HG02642 (cell line): ENCODE measurements around the gene LMNTD1.
"Not testable (repeated sequence)": the region's sequence is repeated elsewhere in the genome, so short reads cannot be mapped to it uniquely, and the experiment has no call there.

Experiments
- ATAC-seq: cut with Tn5 transposase; IDR thresholded peaks from one replicate; pipeline ENCODE4 v1.9.1; 2021; ENCODE audit warnings: mild to moderate bottlenecking; ENCODE audit not compliant: unreplicated experiment, poor library complexity

The LMNTD1 gene

GRCh38 chr12:25494926-25495325, 58.2 kb downstream of the LMNTD1 start:
- no peak for ATAC-seq

- no peak for ATAC-seq
These were observed 59.4 kb downstream of the LMNTD1 start for GRCh38 chr12:25493682-25494081.

GRCh38 chr12:25491396-25492325, 61.4 kb downstream of the LMNTD1 start:
- ATAC-seq, result no peak

GRCh38 chr12:25488956-25489870, 63.9 kb downstream of the LMNTD1 start:
- not testable (repeated sequence) for ATAC-seq

- no peak for ATAC-seq
These were observed 70.5 kb downstream of the LMNTD1 start for GRCh38 chr12:25482625-25483024.

DNA sequence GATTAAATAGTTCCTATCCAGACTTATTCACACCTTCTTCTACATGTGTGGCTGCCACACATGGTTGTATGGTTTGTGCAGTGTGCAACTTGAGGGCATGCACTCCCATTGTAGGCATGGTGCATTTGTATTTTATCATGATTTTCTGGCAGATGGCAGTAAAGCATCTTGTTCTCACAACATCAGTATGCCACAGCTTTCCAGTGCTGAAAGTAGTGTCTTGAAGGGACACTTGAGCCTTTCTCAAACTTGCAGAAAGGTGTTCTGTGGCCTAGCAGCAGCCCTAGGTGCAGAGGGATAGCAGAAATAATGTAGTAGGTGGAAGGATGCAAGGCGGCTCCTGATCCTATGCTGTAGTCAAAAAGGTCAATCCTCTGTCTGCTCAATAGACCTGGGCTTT, 72.9 kb downstream of the LMNTD1 start:
- ATAC-seq, result no peak

DNA sequence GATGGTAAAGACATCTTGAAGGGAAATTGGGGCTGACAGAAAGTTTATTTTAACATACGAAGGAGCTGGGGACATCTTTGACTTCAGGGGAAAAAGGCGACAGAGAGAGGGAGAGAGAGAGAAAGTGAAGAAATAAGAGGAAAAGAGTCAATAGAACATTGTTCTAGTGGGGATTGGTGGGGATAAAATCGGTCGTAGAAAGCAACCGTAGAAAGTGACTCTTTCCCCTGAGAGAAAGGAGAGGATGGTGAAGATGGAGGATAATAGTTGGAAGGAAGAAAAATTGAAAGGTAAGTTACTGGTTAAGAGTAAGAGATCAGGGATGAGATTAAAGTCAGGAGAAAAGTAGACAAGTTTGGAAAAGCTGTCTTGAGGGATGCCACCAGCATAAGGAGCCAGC, 75.9 kb downstream of the LMNTD1 start:
- ATAC-seq, result no peak

GRCh38 chr12:25472453-25472852, 80.6 kb downstream of the LMNTD1 start:
- ATAC-seq, result no peak

DNA sequence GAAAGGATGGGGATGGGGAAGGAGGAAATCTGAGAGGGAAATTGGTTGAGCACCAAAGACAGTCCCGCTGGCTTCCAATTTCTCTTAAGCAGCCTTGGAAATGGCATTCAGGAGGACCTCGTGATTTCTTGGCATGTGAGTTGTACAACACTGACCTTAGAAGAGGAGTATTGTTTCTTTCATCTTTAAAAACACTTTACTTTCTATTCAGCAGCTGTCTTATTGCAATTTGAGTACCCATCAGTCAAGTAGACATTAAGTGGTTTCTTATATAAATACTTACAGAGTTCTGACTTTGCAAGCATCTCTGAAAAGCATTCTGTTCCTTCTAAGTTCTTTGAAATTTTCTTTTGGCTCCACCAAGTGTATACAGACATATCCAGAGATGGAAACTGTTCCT, 83.2 kb downstream of the LMNTD1 start:
- no peak for ATAC-seq

- no peak for ATAC-seq
These were observed 83.7 kb downstream of the LMNTD1 start for GRCh38 chr12:25469368-25469767.

GRCh38 chr12:25463521-25463920, 89.6 kb downstream of the LMNTD1 start:
- no peak for ATAC-seq

DNA sequence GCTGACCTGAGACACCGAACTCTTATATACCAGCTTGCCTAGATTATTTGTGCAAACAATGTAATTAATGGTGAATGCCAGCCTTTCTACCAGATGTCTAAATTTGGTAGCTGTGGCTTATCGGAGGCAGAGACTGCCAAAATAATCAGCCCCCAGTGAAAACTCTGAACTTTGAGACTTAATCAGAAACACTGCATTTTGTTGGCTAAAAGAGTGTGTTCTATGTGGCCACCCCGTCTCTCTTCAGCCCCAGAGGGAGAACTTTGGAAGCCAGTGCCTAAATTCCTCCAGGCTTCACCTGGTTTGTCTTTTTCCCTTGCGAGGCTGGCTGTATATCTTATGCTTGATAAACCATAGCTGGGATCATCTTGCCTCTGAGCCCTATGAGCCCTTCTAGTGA, 90.1 kb downstream of the LMNTD1 start:
- ATAC-seq, result no peak

DNA sequence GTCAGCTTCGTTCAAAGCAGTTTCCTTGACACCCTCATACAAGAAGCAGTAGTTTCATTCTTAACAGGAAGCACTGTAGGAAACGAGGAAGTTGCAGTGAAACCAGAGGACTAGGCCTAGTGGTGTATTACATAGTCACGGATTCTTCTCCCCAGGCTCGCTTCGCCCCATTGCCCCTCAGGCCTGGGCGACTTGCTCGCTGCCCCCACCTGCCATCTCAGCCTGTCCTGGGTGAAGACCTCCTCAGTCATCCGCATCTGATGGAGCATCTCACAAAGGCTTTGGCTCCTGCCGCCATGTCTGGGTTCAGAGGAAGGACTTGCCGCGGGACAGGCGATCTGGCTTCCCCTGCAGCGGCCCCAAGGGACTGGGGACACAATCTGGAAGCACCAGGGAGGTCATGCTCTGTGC, 93.5 kb downstream of the LMNTD1 start:
- ATAC-seq, result peak; percentile 95

- ATAC-seq, result no peak
These were observed 95.0 kb downstream of the LMNTD1 start for GRCh38 chr12:25458047-25458552.

DNA sequence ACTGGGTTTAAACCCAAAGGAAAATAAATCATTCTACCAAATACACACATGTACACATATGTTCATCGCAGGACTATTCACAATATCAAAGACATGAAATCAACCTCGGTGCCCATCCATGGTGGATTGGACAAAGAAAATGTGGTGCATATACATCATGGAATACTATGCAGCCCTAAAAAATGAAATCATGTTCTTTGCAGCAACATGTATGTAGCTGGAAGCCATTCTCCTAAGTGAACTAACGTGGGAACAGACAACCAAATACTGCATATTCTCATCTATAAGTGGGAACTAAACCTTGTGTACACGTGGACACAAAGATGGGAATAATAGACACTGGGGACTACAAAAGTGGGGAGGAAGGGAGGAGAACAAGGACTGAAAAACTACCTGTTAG, 96.6 kb downstream of the LMNTD1 start:
- no peak for ATAC-seq

DNA sequence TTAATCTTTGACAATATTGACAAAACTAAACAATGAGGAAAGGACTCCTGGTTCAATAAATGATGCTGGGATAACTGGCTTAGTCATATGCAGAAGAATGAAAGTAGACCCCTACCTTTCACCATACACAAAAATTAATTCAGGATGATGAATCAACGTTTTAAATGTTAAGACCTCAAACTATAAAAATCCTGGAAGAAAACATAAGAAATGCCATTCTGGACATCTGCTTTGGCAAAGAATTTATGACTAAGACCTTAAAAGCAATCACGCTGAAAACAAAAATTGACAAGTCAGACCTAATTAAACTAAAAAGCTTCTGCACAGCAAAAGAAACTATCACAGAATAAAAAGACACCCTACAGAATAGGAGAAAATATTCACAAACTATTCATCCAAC, 97.4 kb downstream of the LMNTD1 start:
- no peak for ATAC-seq

DNA sequence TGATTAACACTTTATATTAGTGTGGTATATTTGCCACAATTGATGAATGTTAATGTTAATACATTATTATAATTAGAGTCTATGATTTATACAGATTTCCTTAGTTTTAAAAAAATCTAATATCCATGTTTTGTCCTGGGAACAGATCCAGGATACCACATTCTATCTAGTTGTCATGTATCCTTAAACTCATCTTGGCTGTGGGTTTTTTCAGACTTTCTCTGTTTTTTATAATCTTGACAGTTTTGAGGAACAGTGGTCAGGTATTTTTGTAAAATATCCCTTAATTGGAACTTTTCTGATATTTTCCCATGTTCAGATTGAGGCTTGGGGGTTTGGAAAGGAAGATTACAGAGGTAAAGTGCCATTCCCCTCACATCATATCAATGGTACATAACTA, 104.1 kb downstream of the LMNTD1 start:
- no peak for ATAC-seq

DNA sequence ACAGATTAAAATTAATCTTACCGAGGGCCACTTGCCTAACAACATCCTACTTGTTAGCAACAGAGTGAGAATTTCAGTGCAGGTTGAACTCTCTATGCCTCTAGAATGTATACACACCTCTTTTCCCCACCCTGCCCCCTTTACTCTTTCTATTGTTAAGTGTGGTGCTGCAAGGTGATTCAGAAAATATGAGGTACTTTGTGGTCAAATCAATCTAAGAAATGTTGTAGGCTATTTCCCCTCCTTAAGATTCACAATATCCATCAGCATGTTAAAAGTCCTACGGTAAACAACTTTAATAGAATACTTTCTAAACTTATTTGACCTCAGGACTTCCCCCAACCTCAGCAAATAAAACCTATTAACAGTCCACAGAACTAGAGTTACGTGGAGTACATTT, 106.0 kb downstream of the LMNTD1 start:
- ATAC-seq, result no peak

DNA sequence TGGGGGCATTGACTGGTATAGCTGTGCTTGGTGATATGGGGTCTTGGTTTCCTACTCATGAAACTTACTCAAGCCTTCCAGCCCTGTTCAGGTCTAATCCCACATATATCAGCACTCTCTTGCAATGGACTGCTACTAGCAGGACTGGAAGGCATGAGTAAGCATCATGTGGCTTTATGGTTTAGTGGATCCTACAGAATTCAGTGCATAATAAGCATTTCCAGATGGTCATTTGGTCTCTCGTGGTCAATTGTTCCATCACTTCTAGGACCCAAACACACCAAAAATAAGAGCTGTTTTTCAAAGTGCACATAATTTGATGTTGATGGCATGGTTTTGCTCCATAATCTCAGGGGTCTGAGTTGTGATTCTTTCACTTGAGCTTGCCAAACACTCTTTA, 114.4 kb downstream of the LMNTD1 start:
- ATAC-seq, result no peak

GRCh38 chr12:25436206-25437030, 116.7 kb downstream of the LMNTD1 start:
- ATAC-seq, result peak; percentile 71
